GM12864 (cell line): ENCODE results near the gene PALMD.

Experiments used
- DNase-seq: peaks from one replicate; pipeline ENCODE4 v3.0.0-alpha.2; 2011; ENCODE audit warnings: low read depth
- H3K4me3 ChIP-seq: 2 replicates; pipeline ENCODE4 v1.5.1; 2011; ENCODE audit warnings: mild to moderate bottlenecking, low read depth, low read length, control low read depth
- TF ChIP-seq, protein P1 (sequence below): IDR thresholded peaks from 2 replicates; pipeline ENCODE4 v1.5.1; 2011; ENCODE audit warnings: low read depth, mild to moderate bottlenecking, moderate library complexity, low read length, control low read depth, inconsistent platforms; ENCODE audit errors: missing control alignments

PALMD gene

DNA sequence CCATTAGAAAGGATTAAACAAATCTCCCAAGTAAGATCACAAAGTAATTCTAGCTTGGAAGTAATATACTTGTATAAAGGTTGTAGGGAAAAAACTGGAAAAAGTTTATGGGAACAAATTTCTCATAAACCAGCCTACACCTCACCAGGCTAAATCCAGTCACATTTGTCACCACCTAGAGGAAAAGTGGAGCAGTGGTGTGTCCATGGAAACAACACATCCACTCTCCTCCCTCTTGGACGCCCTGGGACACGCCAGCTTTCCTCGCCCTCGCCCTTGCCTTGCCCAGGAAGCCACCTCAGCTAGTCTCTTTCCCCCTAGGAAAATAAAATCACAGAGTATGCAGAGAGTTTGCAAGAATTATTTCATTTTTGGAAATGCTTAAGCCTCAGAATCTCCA lies 2.2 kb downstream of the PALMD start:
- H3K4me3 ChIP-seq: no peak overlapping the region
- TF ChIP-seq, protein P1, sequence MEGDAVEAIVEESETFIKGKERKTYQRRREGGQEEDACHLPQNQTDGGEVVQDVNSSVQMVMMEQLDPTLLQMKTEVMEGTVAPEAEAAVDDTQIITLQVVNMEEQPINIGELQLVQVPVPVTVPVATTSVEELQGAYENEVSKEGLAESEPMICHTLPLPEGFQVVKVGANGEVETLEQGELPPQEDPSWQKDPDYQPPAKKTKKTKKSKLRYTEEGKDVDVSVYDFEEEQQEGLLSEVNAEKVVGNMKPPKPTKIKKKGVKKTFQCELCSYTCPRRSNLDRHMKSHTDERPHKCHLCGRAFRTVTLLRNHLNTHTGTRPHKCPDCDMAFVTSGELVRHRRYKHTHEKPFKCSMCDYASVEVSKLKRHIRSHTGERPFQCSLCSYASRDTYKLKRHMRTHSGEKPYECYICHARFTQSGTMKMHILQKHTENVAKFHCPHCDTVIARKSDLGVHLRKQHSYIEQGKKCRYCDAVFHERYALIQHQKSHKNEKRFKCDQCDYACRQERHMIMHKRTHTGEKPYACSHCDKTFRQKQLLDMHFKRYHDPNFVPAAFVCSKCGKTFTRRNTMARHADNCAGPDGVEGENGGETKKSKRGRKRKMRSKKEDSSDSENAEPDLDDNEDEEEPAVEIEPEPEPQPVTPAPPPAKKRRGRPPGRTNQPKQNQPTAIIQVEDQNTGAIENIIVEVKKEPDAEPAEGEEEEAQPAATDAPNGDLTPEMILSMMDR: no peak
- DNase-seq: no peak

DNA sequence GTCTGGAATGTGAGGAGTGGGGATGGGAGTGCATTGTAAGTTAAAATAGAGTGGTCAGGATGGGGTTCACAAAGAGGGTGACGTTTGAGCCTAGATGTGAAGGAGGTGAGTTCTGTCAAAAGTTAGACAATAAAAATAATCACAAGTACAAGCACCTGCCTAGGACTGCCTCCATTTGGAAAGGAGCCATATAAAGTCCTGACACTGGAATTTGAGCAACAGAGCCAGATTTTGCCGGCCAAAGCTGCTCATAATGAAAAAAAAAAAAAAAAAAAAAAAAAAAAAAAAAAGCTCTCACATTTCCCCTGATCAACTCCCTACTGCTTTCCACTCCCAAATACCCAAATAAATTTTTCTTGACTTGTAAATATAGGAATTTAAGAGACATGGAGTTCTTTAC lies 4.1 kb downstream of the PALMD start:
- TF ChIP-seq, protein P1: no peak
- no peak overlapping the region for H3K4me3 ChIP-seq
- DNase-seq: no peak

DNA sequence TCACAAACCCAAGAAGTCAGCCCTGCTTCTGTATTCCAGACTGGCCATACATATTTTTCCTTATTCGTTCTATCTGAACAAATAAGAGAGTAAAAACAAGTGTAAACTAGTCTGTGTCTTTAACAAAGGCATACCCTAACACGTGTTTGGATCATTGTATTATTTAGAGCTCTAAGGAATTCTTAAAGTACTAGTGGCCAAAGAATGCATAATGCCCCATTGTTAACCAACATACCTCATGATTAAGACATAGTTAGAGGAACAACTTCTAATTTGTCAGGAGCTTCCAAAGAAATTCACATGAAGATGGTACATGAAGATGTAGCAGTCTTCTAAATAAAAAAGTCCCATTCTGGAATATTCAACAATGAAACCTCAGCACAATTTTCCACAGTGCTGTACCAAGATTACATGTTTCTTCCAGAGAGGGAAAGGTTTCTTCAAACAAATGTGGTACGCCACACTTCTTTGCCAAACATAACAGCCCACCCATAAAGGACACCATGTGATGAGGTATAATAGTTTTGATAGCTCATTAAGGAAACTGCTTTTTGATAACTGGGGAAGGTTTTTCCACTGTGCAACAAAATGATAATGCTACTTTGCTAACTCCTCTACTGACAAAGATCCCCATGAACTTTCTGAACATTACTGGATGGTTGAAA lies 5.0 kb downstream of the PALMD start:
- H3K4me3 ChIP-seq: no peak overlapping the region
- DNase-seq: no peak
- TF ChIP-seq, protein P1: no peak

GRCh38 chr1:99652881-99653281 lies 7.0 kb downstream of the PALMD start:
- no peak overlapping the region for H3K4me3 ChIP-seq
- TF ChIP-seq, protein P1: no peak
- DNase-seq: no peak

DNA sequence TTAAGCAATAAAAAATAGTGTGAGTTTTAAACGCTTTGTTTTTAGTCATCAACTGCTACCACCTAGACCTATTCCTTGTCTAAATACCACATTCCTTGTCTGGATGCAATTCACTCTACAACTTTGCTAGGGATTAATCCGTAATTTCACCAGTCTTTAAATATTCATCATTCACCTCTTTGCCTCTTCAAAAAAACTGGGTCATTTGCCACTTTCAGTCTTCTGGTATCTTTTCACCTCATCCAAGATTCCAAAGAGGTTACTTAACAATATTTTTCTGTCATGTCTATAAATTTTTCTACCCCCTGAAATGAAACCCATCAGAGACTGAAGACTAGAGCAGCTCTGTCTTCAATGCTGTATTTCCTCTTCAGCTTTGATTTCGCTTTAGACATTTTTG lies 9.5 kb downstream of the PALMD start:
- H3K4me3 ChIP-seq: no peak overlapping the region
- TF ChIP-seq, protein P1: no peak
- no peak for DNase-seq

- no peak overlapping the region for H3K4me3 ChIP-seq
- no peak for DNase-seq
- TF ChIP-seq, protein P1: no peak
Measured at GRCh38 chr1:99656701-99657100, 10.8 kb downstream of the PALMD start.

GRCh38 chr1:99657213-99658030 lies 11.5 kb downstream of the PALMD start:
- no peak for DNase-seq
- TF ChIP-seq, protein P1: no peak
- no peak overlapping the region for H3K4me3 ChIP-seq
